PC-3 (cell line): ENCODE results near the gene TBC1D9.

ENCODE experiments used
- CTCF ChIP-seq: fragments of 300-600 bp; sonication (generic); conservative IDR thresholded peaks from 2 replicates; pipeline ENCODE4 v1.5.1; 2017; ENCODE audit warnings: antibody characterized with exemption, low read depth, mild to moderate bottlenecking, low read length
- EZH2 ChIP-seq: fragments of 300-600 bp; sonication (generic); IDR thresholded peaks from one replicate; pipeline ENCODE4 v1.6.1; 2017; ENCODE audit warnings: antibody characterized with exemption, mild to moderate bottlenecking, low read length; ENCODE audit not compliant: unreplicated experiment
- EZH2phosphoT487 ChIP-seq: fragments of 300-600 bp; sonication (generic); IDR thresholded peaks from 2 replicates; pipeline ENCODE4 v1.6.1; 2018; ENCODE audit warnings: mild to moderate bottlenecking, antibody characterized with exemption, low read length, borderline replicate concordance

- no peak for TF ChIP-seq EZH2
- no peak for TF ChIP-seq CTCF
- no peak for TF ChIP-seq EZH2phosphoT487
These were observed 20.9 kb downstream of the TBC1D9 start for GRCh38 chr4:140735317-140735716.
